ENCODE results near the gene NFE2L2. TPM values are rescaled to one million over a fixed set of nuclear protein-coding genes. Genes with fewer than 3 reads are reported as not detected.
"Not testable (repeated sequence)": the region's sequence is repeated elsewhere in the genome, so short reads cannot be mapped to it uniquely, and the experiment has no call there.

The NFE2L2 gene
- total and polyA plus RNA-seq, 7 experiments from 2014 or later = 58.9 to 99.6 (median 74.7) TPM

DNA sequence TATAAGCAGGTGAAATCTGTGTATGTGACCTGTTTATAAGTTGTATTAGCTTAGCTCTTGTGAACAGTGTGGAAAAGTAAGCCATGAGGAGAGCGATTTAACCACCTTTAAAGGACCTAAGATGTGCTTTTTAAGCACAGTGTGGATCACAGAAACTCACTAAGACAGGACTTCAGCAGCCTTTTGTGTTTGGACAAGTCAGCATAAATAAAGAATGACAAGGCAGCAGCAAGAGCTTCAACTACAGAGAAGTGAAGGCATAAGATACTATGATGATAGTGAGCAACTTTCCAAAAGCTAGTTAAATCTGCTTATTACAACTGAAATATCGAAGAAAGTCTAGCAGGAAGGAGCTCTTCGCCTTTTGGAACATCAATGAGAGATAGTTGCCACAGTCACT is 43.0 kb downstream of the NFE2L2 start:
- H3K9me3 ChIP-seq (ENCODE audit: control insufficient read depth in 2 of 3, low read length in 3 of 3) = no peaks in the 10 kb centered on the region
- H3K27ac Mint-ChIP-seq = peak overlapping the region in 5 of 9 donors; percentile 5 to 49 (median 12)
- H3K27me3 ChIP-seq (ENCODE audit: control insufficient read depth in 2 of 2, insufficient read depth in 2 of 2, low read length in 2 of 2) = no peaks in the 10 kb centered on the region
- POLR2A ChIA-PET = interaction anchor here (0.6 to 2.0 kb wide), 3 partner anchors 14 to 314 kb away, joined by 4 to 10 read pairs (median 4); no protein-coding TSS in a partner anchor
- CTCF ChIA-PET = no interaction called here
- H3K4me3 ChIP-seq (ENCODE audit: low read length) = no peak overlapping the region
- H3K9me3 Mint-ChIP-seq = no peaks in the 10 kb centered on the region
- peaks cover 5 to 54% (median 37%) of the 10 kb centered on the region in 5 donors for H3K36me3 Mint-ChIP-seq
- no peak for ATAC-seq
- no peak overlapping the region for H3K4me3 Mint-ChIP-seq
- intact Hi-C loops (cut with micrococcal nuclease) = no loop called here
- H3K27me3 Mint-ChIP-seq = no peaks in the 10 kb centered on the region
- H3K4me1 Mint-ChIP-seq = peaks cover 27 to 67% (median 56%) of the 10 kb centered on the region in 7 donors
- peaks cover 6 to 68% (median 58%) of the 10 kb centered on the region in 3 experiments for H3K36me3 ChIP-seq (ENCODE audit: control insufficient read depth in 2 of 3, insufficient read depth in 3 of 3, low read length in 3 of 3)
- peaks cover 12 to 20% of the 10 kb centered on the region in 2 donors for H3K4me1 ChIP-seq (ENCODE audit: control insufficient read depth in 2 of 2, insufficient read depth in 2 of 2, low read length in 2 of 2)
- H3K27ac ChIP-seq (ENCODE audit: low read depth, low read length) = no peak overlapping the region
- DNase-seq = no peak

- H3K27me3 Mint-ChIP-seq; H3K27me3 ChIP-seq (ENCODE audit: control insufficient read depth in 2 of 2, insufficient read depth in 2 of 2, low read length in 2 of 2); H3K9me3 ChIP-seq (ENCODE audit: control insufficient read depth in 2 of 3, low read length in 3 of 3); intact Hi-C loops (cut with micrococcal nuclease); ATAC-seq; DNase-seq; H3K9me3 Mint-ChIP-seq; H3K27ac Mint-ChIP-seq; CTCF ChIA-PET; H3K4me3 ChIP-seq (ENCODE audit: low read length); H3K4me3 Mint-ChIP-seq: not testable (repeated sequence)
- POLR2A ChIA-PET = interaction anchor here (1.1 kb wide), 1 partner anchor 45 kb away, joined by 3 read pairs; no protein-coding TSS in a partner anchor
- Histone ChIP-seq H3K36me3 (ENCODE audit: control insufficient read depth in 2 of 3, insufficient read depth in 3 of 3, low read length in 3 of 3) (peaks cover 10 to 76% (median 56%) of the 10 kb centered on the region in 3 experiments), H3K27ac (ENCODE audit: low read depth, low read length) (peak overlapping the region; percentile 50), H3K4me1 (ENCODE audit: control insufficient read depth in 2 of 2, insufficient read depth in 2 of 2, low read length in 2 of 2) (peaks cover 25 to 35% of the 10 kb centered on the region in 2 donors)
- peaks cover 44 to 76% (median 68%) of the 10 kb centered on the region in 7 donors for H3K4me1 Mint-ChIP-seq
- H3K36me3 Mint-ChIP-seq = peaks cover 17 to 63% (median 48%) of the 10 kb centered on the region in 5 donors
Measured at GRCh38 chr2:177219787-177220186, 44.7 kb downstream of the NFE2L2 start.

- ChIA-PET POLR2A (interaction anchor here (0.6 to 2.2 kb wide), 7 partner anchors 9 to 199 kb away, joined by 3 to 10 read pairs (median 5); partner anchors contain the start of gene NFE2L2), CTCF (no interaction called here)
- Histone ChIP-seq H3K36me3 (ENCODE audit: control insufficient read depth in 2 of 3, insufficient read depth in 3 of 3, low read length in 3 of 3) (peaks cover 10 to 66% (median 46%) of the 10 kb centered on the region in 3 experiments), H3K27ac (ENCODE audit: low read depth, low read length) (peak overlapping the region; percentile 52), H3K4me1 (ENCODE audit: control insufficient read depth in 2 of 2, insufficient read depth in 2 of 2, low read length in 2 of 2) (peaks cover 36 to 37% of the 10 kb centered on the region in 2 donors), H3K27me3 (ENCODE audit: control insufficient read depth in 2 of 2, insufficient read depth in 2 of 2, low read length in 2 of 2) (no peaks in the 10 kb centered on the region), H3K4me3 (ENCODE audit: low read length) (no peak overlapping the region), H3K9me3 (ENCODE audit: control insufficient read depth in 2 of 3, low read length in 3 of 3) (no peaks in the 10 kb centered on the region)
- Mint-ChIP-seq H3K4me1 (peaks cover 48 to 84% (median 72%) of the 10 kb centered on the region in 7 donors), H3K4me3 (peak overlapping the region in 4 of 10 donors; percentile 14 to 93 (median 32)), H3K9me3 (peaks cover 0 to 2% (median 0%) of the 10 kb centered on the region in 11 donors), H3K27ac (peak overlapping the region in 5 of 9 donors; percentile 55 to 100 (median 98)), H3K27me3 (peaks cover 0 to 3% (median 0%) of the 10 kb centered on the region in 5 donors), H3K36me3 (peaks cover 17 to 57% (median 49%) of the 10 kb centered on the region in 5 donors)
- intact Hi-C loops (cut with micrococcal nuclease) = no loop called here
- ATAC-seq = no peak
- no peak for DNase-seq
Measured at GRCh38 chr2:177217247-177217843, 47.2 kb downstream of the NFE2L2 start.

DNA sequence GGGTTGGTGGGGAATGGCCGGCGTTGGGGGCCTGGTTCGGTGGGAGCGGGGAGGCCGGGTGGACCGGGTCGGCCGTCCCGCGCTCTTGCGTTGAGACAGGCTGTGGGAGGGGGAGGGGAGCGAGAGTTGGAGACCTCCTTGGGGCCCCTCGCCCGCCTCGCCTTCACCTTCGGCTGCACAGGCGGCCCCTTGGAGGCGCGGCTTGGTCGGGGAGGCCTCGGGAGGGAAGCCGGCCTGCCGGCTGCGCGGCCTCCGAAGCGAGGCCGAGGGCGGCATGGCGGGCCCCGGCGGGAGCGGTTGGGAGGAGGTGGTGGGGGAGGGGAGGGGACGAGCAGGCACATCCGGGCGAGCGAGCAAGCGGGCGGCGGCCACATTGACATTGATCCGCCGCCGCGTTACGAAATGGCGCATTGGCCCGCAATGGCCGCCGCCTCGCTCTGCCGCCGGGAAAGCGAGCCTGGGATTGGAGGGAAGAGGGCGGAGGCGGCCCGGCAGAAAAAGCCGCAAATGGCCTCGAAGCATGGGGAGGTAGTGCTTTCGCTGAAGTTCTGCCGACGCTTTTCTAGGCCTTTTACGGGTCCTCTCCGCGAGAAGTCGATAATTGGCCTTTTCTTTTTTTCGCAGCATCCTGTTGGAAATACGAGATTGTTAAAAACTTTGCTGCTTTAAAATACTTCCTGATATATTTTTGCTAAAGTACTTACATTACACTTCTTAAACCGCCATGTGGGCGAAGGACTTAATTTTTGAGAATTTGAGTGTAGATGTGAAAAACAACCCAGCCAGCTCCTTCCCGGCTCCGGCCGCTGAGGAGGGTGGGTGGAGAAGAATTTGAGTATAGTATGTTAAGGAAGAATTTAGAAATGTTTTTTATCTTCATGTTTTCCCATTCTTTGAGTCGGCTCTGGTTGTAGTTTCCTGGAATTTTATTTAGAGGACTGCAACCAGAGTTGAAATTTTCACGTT is 51.4 kb downstream of the NFE2L2 start:
- Histone ChIP-seq H3K27me3 (ENCODE audit: control insufficient read depth in 2 of 2, insufficient read depth in 2 of 2, low read length in 2 of 2) (no peaks in the 10 kb centered on the region), H3K4me1 (ENCODE audit: control insufficient read depth in 2 of 2, insufficient read depth in 2 of 2, low read length in 2 of 2) (peaks cover 44 to 48% of the 10 kb centered on the region in 2 donors), H3K4me3 (ENCODE audit: low read length) (peak overlapping the region; percentile 85), H3K36me3 (ENCODE audit: control insufficient read depth in 2 of 3, insufficient read depth in 3 of 3, low read length in 3 of 3) (peaks cover 5 to 33% (median 20%) of the 10 kb centered on the region in 3 experiments), H3K27ac (ENCODE audit: low read depth, low read length) (peak overlapping the region; percentile 99), H3K9me3 (ENCODE audit: control insufficient read depth in 2 of 3, low read length in 3 of 3) (no peaks in the 10 kb centered on the region)
- POLR2A ChIA-PET = interaction anchor here (0.6 to 3.2 kb wide), 16 partner anchors 11 to 328 kb away, joined by 3 to 76 read pairs (median 6); partner anchors contain the start of genes AGPS and NFE2L2
- peak overlapping the region; percentile 97 to 100 (median 99) for H3K27ac Mint-ChIP-seq
- ATAC-seq (peak; percentile 65), DNase-seq (peak; percentile 81 to 93 (median 87))
- H3K27me3 Mint-ChIP-seq = peaks cover 0 to 6% (median 0%) of the 10 kb centered on the region in 5 donors
- peaks cover 0 to 5% (median 0%) of the 10 kb centered on the region in 11 donors for H3K9me3 Mint-ChIP-seq
- H3K4me1 Mint-ChIP-seq = peaks cover 31 to 67% (median 53%) of the 10 kb centered on the region in 7 donors
- H3K4me3 Mint-ChIP-seq = peak overlapping the region; percentile 88 to 96 (median 94)
- peaks cover 13 to 31% (median 23%) of the 10 kb centered on the region in 5 donors for H3K36me3 Mint-ChIP-seq
- intact Hi-C loops (cut with micrococcal nuclease) = loop anchor here (1.0 to 2.0 kb wide), 17 partner anchors 9 to 1266 kb away; partner anchors contain the start of genes AGPS (in 2 of the 2), FKBP7 (in 1 of the 2), LNPK (in 1 of the 2) and MTX2 (in 1 of the 2)
- CTCF ChIA-PET = interaction anchor here (1.2 to 1.7 kb wide), 4 partner anchors 42 to 51 kb away, joined by 3 to 14 read pairs (median 8); partner anchors contain the start of gene NFE2L2

GRCh38 chr2:177212106-177212890 is 52.2 kb downstream of the NFE2L2 start, which contains the start of gene HNRNPA3:
Gene HNRNPA3, plus strand, starts transcription at chr2:177212794. Its CDS starts 6 bp downstream, at chr2:177212800.
- Mint-ChIP-seq H3K36me3 (peaks cover 13 to 27% (median 19%) of the 10 kb centered on the region in 5 donors), H3K4me3 (peak within 1 kb of the TSS; percentile 88 to 96 (median 94)), H3K27me3 (peaks cover 0 to 6% (median 0%) of the 10 kb centered on the region in 5 donors), H3K4me1 (peaks cover 27 to 60% (median 48%) of the 10 kb centered on the region in 7 donors), H3K27ac (peak within 1 kb of the TSS; percentile 98 to 100 (median 99)), H3K9me3 (peaks cover 0 to 5% (median 0%) of the 10 kb centered on the region in 11 donors)
- Histone ChIP-seq H3K4me1 (ENCODE audit: control insufficient read depth in 2 of 2, insufficient read depth in 2 of 2, low read length in 2 of 2) (peaks cover 38 to 43% of the 10 kb centered on the region in 2 donors), H3K27ac (ENCODE audit: low read depth, low read length) (peak within 1 kb of the TSS; percentile 99), H3K36me3 (ENCODE audit: control insufficient read depth in 2 of 3, insufficient read depth in 3 of 3, low read length in 3 of 3) (peaks cover 5 to 24% (median 15%) of the 10 kb centered on the region in 3 experiments), H3K27me3 (ENCODE audit: control insufficient read depth in 2 of 2, insufficient read depth in 2 of 2, low read length in 2 of 2) (no peaks in the 10 kb centered on the region), H3K9me3 (ENCODE audit: control insufficient read depth in 2 of 3, low read length in 3 of 3) (no peaks in the 10 kb centered on the region), H3K4me3 (ENCODE audit: low read length) (peak within 1 kb of the TSS; percentile 87)
- ATAC-seq (peak; percentile 93), DNase-seq (peak; percentile 99 to 100 (median 100))
- ChIA-PET POLR2A (interaction anchor here (0.6 to 1.7 kb wide), 23 partner anchors 10 to 1210 kb away, joined by 3 to 76 read pairs (median 3); partner anchors contain the start of genes AGPS, LNPK and NFE2L2), CTCF (interaction anchor here (0.8 to 1.7 kb wide), 5 partner anchors 43 to 1203 kb away, joined by 3 to 14 read pairs (median 4); partner anchors contain the start of gene NFE2L2)
- intact Hi-C loops (cut with micrococcal nuclease) = loop anchor here (1.0 to 2.0 kb wide), 15 partner anchors 40 to 1267 kb away; partner anchors contain the start of genes AGPS (in 2 of the 2), FKBP7 (in 1 of the 2), LNPK (in 1 of the 2) and MTX2 (in 1 of the 2)
